ENCODE measurements around the gene S100B. TPM values are rescaled to one million over a fixed set of nuclear protein-coding genes. Genes with fewer than 3 reads are reported as not detected.

S100B gene
- total and polyA plus RNA-seq, 2 of the 8 experiments (the other 6 are each of a cell fraction or from before 2014, with no cell fraction given) = 0.36 to 0.69 TPM

GRCh38 chr21:46649356-46649755 is 44.5 kb upstream of the S100B start:
- TF ChIP-seq NRF1 (IDR thresholded peaks at IDR 0.05; ENCODE audit: low read depth, low read length) (no peak), E2F6 (IDR thresholded peaks at IDR 0.05) (no peak)
- no peak overlapping the region for H4K5ac ChIP-seq (ENCODE audit: insufficient read length, low read depth, low read length)
- H3K27me3 ChIP-seq (replicated peaks in 1 of 4; ENCODE audit: control insufficient read depth in 3 of 4, extremely low read depth in 1 of 4, insufficient read depth in 3 of 4, low read length in 3 of 4) = no peaks in the 10 kb centered on the region
- H2BK20ac ChIP-seq (ENCODE audit: low read length) = no peak overlapping the region
- H3K56ac ChIP-seq (replicated peaks; ENCODE audit: insufficient read length, low read depth, low read length) = no peak overlapping the region
- no peak overlapping the region for H2AFZ ChIP-seq (ENCODE audit: low read length)
- no peak overlapping the region for H3K9ac ChIP-seq (replicated peaks in 1 of 4; ENCODE audit: extremely low read depth in 1 of 4, low read depth in 3 of 4, low read length in 3 of 4)
- H3K4me2 ChIP-seq (ENCODE audit: insufficient read depth in 1 of 2, low read depth in 2 of 2, low read length in 2 of 2) = no peak overlapping the region
- peaks cover 2 to 66% (median 31%) of the 10 kb centered on the region in 4 experiments; a peak in 6 of 8 replicates for H3K36me3 ChIP-seq (ENCODE audit: control insufficient read depth in 2 of 4, insufficient read depth in 4 of 4, low read length in 3 of 4)
- WGBS, 2 experiments (ENCODE audit: extremely low coverage in 1 of 2, insufficient coverage in 1 of 2, insufficient read length in 1 of 2, insufficient replicate concordance in 2 of 2, low coverage in 1 of 2, low lambda C conversion rate in 2 of 2, missing lambda C conversion rate in 1 of 2) = 90% methylated on average over 19 of the region's 19 CpGs; no CpG with 5 or more reads in 1 of the 2 experiments
- ChIA-PET CTCF (ENCODE audit: partially characterized antibody) (no interaction called here), POLR2A (ENCODE audit: partially characterized antibody) (no interaction called here)
- H2BK12ac ChIP-seq (ENCODE audit: low read depth, low read length) = no peak overlapping the region
- H3K4ac ChIP-seq (replicated peaks; ENCODE audit: insufficient read length, low read depth, low read length) = no peak overlapping the region
- peaks cover 3 to 15% of the 10 kb centered on the region in 2 experiments for H4K20me1 ChIP-seq (replicated peaks in 1 of 2; ENCODE audit: control insufficient read depth in 1 of 2, insufficient read depth in 2 of 2, low read length in 2 of 2)
- no peak overlapping the region for H4K91ac ChIP-seq (replicated peaks; ENCODE audit: insufficient read length, low read length)
- H3K4me3 ChIP-seq (ENCODE audit: extremely low read depth in 1 of 4, insufficient read depth in 2 of 4, low read depth in 3 of 4, low read length in 4 of 4) = no peak overlapping the region
- H3K79me2 ChIP-seq (ENCODE audit: control insufficient read depth in 1 of 2, insufficient read depth in 2 of 2, low read length in 2 of 2) = no peaks in the 10 kb centered on the region
- DNase-seq (ENCODE audit: low read depth in 1 of 2, low spot score in 2 of 2) = no peak
- no peak overlapping the region for H3K23ac ChIP-seq (ENCODE audit: insufficient read length)
- no peak overlapping the region for H3K14ac ChIP-seq (ENCODE audit: insufficient read length)
- H2BK5ac ChIP-seq (ENCODE audit: low read depth, low read length) = no peak overlapping the region
- peaks cover 6% of the 10 kb centered on the region for H3K79me1 ChIP-seq (ENCODE audit: low read depth, low read length)
- H3K23me2 ChIP-seq (ENCODE audit: low read depth, low read length) = no peaks in the 10 kb centered on the region; the same call in 1 of the 2 replicates
- FAIRE-seq = no peak
- no peak overlapping the region for H3K18ac ChIP-seq (ENCODE audit: extremely low read depth, low read length)
- no peak overlapping the region for H4K8ac ChIP-seq (ENCODE audit: extremely low read depth, insufficient read depth, low read length)
- H3K4me1 ChIP-seq (replicated peaks in 1 of 4; ENCODE audit: control insufficient read depth in 3 of 4, insufficient read depth in 4 of 4, low read length in 3 of 4) = no peaks in the 10 kb centered on the region
- no peak overlapping the region for H2BK120ac ChIP-seq (replicated peaks; ENCODE audit: low read depth, low read length)
- H2AK5ac ChIP-seq (ENCODE audit: low read depth, low read length) = no peak overlapping the region
- H3K27ac ChIP-seq (ENCODE audit: low read depth, low read length) = no peak overlapping the region
- H3K9me3 ChIP-seq (ENCODE audit: insufficient read depth in 2 of 2, low read depth in 1 of 2, low read length in 1 of 2) = no peaks in the 10 kb centered on the region
- no peak overlapping the region for H2BK15ac ChIP-seq (ENCODE audit: low read length)

All from H1 (cell line).